Muscle of leg (tissue), 11 donors: ENCODE data around the gene ARHGAP26. TPM values are rescaled to one million over a fixed set of nuclear protein-coding genes. Genes with fewer than 3 reads are reported as not detected.

Experiments used
- DNase-seq: peaks from one replicate; pipeline ENCODE4 v3.0.0; 2013
- H3K27ac ChIP-seq: one replicate; pipeline ENCODE4 v1.5.1; 2013; ENCODE audit warnings: mild to moderate bottlenecking, low read length, control low read depth
- H3K27me3 ChIP-seq: one replicate; pipeline ENCODE4 v1.6.1; 2013; ENCODE audit warnings: low read length; ENCODE audit not compliant: control insufficient read depth, insufficient read depth
- H3K36me3 ChIP-seq: one replicate; pipeline ENCODE4 v1.6.1; 2013; ENCODE audit warnings: low read length; ENCODE audit not compliant: control insufficient read depth, insufficient read depth
- H3K4me1 ChIP-seq: one replicate; pipeline ENCODE4 v1.6.1; 2013; ENCODE audit warnings: low read length; ENCODE audit not compliant: control insufficient read depth, insufficient read depth
- H3K4me3 ChIP-seq: one replicate; pipeline ENCODE4 v1.5.1; 2013; ENCODE audit warnings: low read length, control low read depth
- H3K9me3 ChIP-seq: replicated peaks from 2 replicates; pipeline ENCODE4 v1.6.1; 2013; ENCODE audit warnings: low read depth, low read length; ENCODE audit not compliant: control insufficient read depth
- WGBS: methylation state at CpG from one replicate; pipeline ENCODE4 v1.1.5; 2013; ENCODE audit warnings: missing lambda C conversion rate; ENCODE audit not compliant: insufficient coverage; 5-methylcytosine and 5-hydroxymethylcytosine counted together
- polyA plus RNA-seq, 8 donors: library from polyadenylated mRNA; unstranded; fragments of 120-200 nt; gene quantifications; one replicate each; pipeline versions ENCODE4 v1.2.1 to v1.2.3, GENCODE V29; 2013; ENCODE audit warnings: inconsistent platforms in 1 of 8, low replicate concordance in 1 of 8; ENCODE audit not compliant: insufficient read length in 8 of 8, insufficient read depth in 1 of 8
- total RNA-seq: library from RNA; stranded (reverse); fragments of 120-200 nt; gene quantifications from one replicate; pipeline ENCODE4 v1.2.4, GENCODE V29; 2013

Gene ARHGAP26
- total and polyA plus RNA-seq, 9 donors: 10.4 to 17.1 (median 13.2) TPM

GRCh38 chr5:142976861-142977260, 206.7 kb downstream of the ARHGAP26 start:
- Histone ChIP-seq H3K27ac (no peak overlapping the region), H3K36me3 (peaks cover 3% of the 10 kb centered on the region), H3K9me3 (no peaks in the 10 kb centered on the region), H3K27me3 (no peaks in the 10 kb centered on the region), H3K4me3 (no peak overlapping the region), H3K4me1 (peaks cover 12% of the 10 kb centered on the region)
- no peak for DNase-seq
- WGBS: 97% methylated on average over 3 of the region's 3 CpGs

- Histone ChIP-seq H3K4me1 (peaks cover 19% of the 10 kb centered on the region), H3K36me3 (peaks cover 3% of the 10 kb centered on the region), H3K27me3 (no peaks in the 10 kb centered on the region), H3K4me3 (no peak overlapping the region), H3K9me3 (no peaks in the 10 kb centered on the region), H3K27ac (no peak overlapping the region)
- DNase-seq: peak; percentile 43
- 71% methylated on average over 1 of the region's 8 CpGs for WGBS
Measured at GRCh38 chr5:142977363-142978051, 207.3 kb downstream of the ARHGAP26 start.

DNA sequence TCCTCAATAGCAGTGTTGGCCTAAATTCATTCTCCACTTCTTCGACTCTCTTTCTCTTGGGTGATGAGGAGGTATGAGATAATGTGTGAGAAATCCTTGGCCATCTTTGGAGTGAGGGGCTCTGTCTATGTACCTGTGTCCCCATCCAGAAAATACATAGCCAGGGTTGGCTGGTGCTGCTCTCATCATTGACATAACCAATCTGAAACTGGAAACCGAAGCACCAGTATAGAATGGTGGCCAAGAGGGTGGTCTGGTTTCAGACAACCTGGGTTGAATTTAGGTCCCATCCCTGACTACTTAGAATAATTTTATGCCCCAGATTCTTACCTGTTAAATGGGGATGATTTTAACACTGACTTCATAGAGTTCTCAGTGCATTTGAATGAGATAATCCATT, 208.1 kb downstream of the ARHGAP26 start:
- no peak for DNase-seq
- H3K9me3 ChIP-seq: no peaks in the 10 kb centered on the region
- peaks cover 24% of the 10 kb centered on the region for H3K4me1 ChIP-seq
- no peak overlapping the region for H3K4me3 ChIP-seq
- H3K27ac ChIP-seq: no peak overlapping the region
- peaks cover 3% of the 10 kb centered on the region for H3K36me3 ChIP-seq
- no peaks in the 10 kb centered on the region for H3K27me3 ChIP-seq
- no CpG with 5 or more reads among the region's 2 CpGs for whole genome bisulfite sequencing

DNA sequence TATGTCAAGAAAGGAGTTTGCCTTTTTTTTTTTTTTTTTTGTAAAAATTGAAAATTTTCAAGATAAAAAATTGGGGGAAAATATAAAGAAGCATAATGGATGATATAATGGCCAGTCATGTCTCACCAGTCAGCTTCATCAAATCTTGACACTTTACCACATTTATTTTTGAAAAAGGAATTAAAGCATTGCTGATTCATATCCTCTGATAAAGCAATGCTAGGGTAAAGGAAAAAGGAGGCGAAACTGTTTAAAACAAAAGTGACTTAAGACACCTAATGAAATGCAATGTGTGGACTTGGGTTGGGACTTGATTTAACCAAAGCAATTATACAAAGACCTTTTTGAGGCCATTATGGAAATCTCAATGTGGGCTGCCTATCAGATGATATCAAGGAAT, 208.5 kb downstream of the ARHGAP26 start:
- no CpG with 5 or more reads among the region's 1 CpG for WGBS
- Histone ChIP-seq H3K36me3 (peaks cover 3% of the 10 kb centered on the region), H3K4me3 (no peak overlapping the region), H3K27ac (no peak overlapping the region), H3K9me3 (no peaks in the 10 kb centered on the region), H3K27me3 (no peaks in the 10 kb centered on the region), H3K4me1 (peaks cover 24% of the 10 kb centered on the region)
- no peak for DNase-seq

DNA sequence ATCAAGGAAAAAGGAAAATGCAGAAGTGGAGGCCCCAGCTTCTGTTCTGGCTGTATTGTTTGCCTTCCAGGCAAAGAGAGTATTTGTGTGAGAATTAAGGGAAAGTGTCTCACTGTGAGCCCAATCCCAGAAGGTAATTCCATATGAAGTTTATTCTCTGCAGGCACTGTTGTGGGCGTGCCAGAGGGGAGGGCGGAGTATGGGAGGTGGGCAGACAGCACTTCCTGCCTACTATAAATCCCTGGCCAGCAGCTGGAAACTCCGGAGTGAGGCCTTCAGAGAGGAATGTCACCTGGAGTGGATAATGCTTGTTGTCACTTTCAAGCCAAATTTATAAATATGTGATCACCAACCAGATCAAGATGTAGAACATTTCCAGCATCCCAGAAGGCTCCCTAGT, 209.5 kb downstream of the ARHGAP26 start:
- H3K4me1 ChIP-seq: peaks cover 24% of the 10 kb centered on the region
- H3K27me3 ChIP-seq: no peaks in the 10 kb centered on the region
- H3K9me3 ChIP-seq: no peaks in the 10 kb centered on the region
- no peak overlapping the region for H3K4me3 ChIP-seq
- peak; percentile 9 for DNase-seq
- H3K36me3 ChIP-seq: peaks cover 3% of the 10 kb centered on the region
- WGBS: no CpG with 5 or more reads among the region's 3 CpGs
- H3K27ac ChIP-seq: no peak overlapping the region

- Histone ChIP-seq H3K9me3 (no peaks in the 10 kb centered on the region), H3K27ac (peak overlapping the region; percentile 29), H3K36me3 (peaks cover 3% of the 10 kb centered on the region), H3K4me3 (no peak overlapping the region), H3K4me1 (peaks cover 24% of the 10 kb centered on the region), H3K27me3 (no peaks in the 10 kb centered on the region)
- peak; percentile 13 for DNase-seq
- 32% methylated on average over 3 of the region's 5 CpGs for WGBS
Measured at GRCh38 chr5:142981475-142981874, 211.3 kb downstream of the ARHGAP26 start.

- peak; percentile 93 for DNase-seq
- Histone ChIP-seq H3K27me3 (no peaks in the 10 kb centered on the region), H3K4me1 (peaks cover 24% of the 10 kb centered on the region), H3K27ac (peak overlapping the region; percentile 29), H3K36me3 (no peaks in the 10 kb centered on the region), H3K9me3 (no peaks in the 10 kb centered on the region), H3K4me3 (no peak overlapping the region)
- WGBS: 8% methylated on average over 2 of the region's 6 CpGs
Measured at GRCh38 chr5:142981886-142982820, 212.0 kb downstream of the ARHGAP26 start.

GRCh38 chr5:142982821-142983200, 212.6 kb downstream of the ARHGAP26 start:
- H3K36me3 ChIP-seq: no peaks in the 10 kb centered on the region
- H3K4me1 ChIP-seq: peaks cover 24% of the 10 kb centered on the region
- H3K4me3 ChIP-seq: no peak overlapping the region
- peak; percentile 11 for DNase-seq
- no peaks in the 10 kb centered on the region for H3K27me3 ChIP-seq
- peak overlapping the region; percentile 29 for H3K27ac ChIP-seq
- H3K9me3 ChIP-seq: no peaks in the 10 kb centered on the region
- 96% methylated on average over 3 of the region's 4 CpGs for WGBS

GRCh38 chr5:142984011-142984410, 213.8 kb downstream of the ARHGAP26 start:
- H3K36me3 ChIP-seq: no peaks in the 10 kb centered on the region
- H3K4me1 ChIP-seq: peaks cover 24% of the 10 kb centered on the region
- H3K4me3 ChIP-seq: no peak overlapping the region
- H3K27ac ChIP-seq: no peak overlapping the region
- H3K27me3 ChIP-seq: no peaks in the 10 kb centered on the region
- no peaks in the 10 kb centered on the region for H3K9me3 ChIP-seq
- DNase-seq: peak; percentile 66
- WGBS: no CpG with 5 or more reads among the region's 1 CpG

DNA sequence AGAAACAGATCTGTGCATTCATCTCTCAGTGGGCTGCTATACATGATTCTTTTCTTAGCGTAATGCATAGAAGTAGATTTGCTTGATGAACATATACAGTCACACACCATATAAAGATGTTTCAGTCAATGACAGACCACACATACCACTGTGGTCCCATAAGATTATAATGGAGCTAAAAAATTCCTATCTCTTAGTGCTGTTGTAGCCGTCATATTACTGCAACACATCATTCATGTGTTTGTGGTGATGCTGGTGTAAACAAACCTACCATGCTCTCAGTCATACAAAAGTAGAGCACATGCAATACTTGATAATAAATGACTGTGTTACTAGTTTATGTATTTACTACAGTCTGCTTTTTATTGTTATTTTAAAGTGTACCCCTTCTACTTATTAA, 214.3 kb downstream of the ARHGAP26 start:
- no peak for DNase-seq
- peaks cover 22% of the 10 kb centered on the region for H3K4me1 ChIP-seq
- no CpG with 5 or more reads among the region's 2 CpGs for WGBS
- no peaks in the 10 kb centered on the region for H3K9me3 ChIP-seq
- no peak overlapping the region for H3K4me3 ChIP-seq
- H3K27ac ChIP-seq: no peak overlapping the region
- H3K36me3 ChIP-seq: no peaks in the 10 kb centered on the region
- no peaks in the 10 kb centered on the region for H3K27me3 ChIP-seq
